ENCODE measurements around the gene CACFD1. TPM values are rescaled to one million over a fixed set of nuclear protein-coding genes. Genes with fewer than 3 reads are reported as not detected.

The CACFD1 gene
- total RNA-seq, 2 donors from 2014 or later, result 2.4 to 7.0 TPM

Other genes starting within 250 kb of the CACFD1 start
- gene ABO, start 184.8 kb upstream of the CACFD1 start, total RNA-seq, result under 1 TPM; 0.25 to 0.69 TPM
- 10 to 100 TPM; 11.5 to 23.9 TPM for gene SURF6, start 123.8 kb upstream of the CACFD1 start, total RNA-seq
- 10 to 100 TPM; 34.8 to 43.3 TPM for gene MED22, start 111.8 kb upstream of the CACFD1 start, total RNA-seq
- 1,000 to 10,000 TPM; 1,580 to 1,944 TPM for gene RPL7A, start 111.8 kb upstream of the CACFD1 start, total RNA-seq
- 10 to 100 TPM; 26.0 to 28.4 TPM for gene SURF1, start 103.5 kb upstream of the CACFD1 start, total RNA-seq
- gene SURF2, start 103.4 kb upstream of the CACFD1 start, total RNA-seq, result 10 to 100 TPM; 15.2 to 21.6 TPM
- 100 to 1,000 TPM; 390 to 433 TPM for gene SURF4, start 83.9 kb upstream of the CACFD1 start, total RNA-seq
- under 1 TPM in 1 of 2 donors, not detected in 1; 0.19 TPM for gene STKLD1, start 83.6 kb upstream of the CACFD1 start, total RNA-seq
- 10 to 100 TPM; 34.3 to 55.1 TPM for gene REXO4, start 42.0 kb upstream of the CACFD1 start, total RNA-seq
- 1 to 10 TPM in 1 of 2 donors, under 1 TPM in 1; 0.67 to 1.1 TPM for gene ADAMTS13, start 37.6 kb upstream of the CACFD1 start, total RNA-seq
- 10 to 100 TPM; 15.0 to 42.3 TPM for gene SLC2A6, start 19.1 kb downstream of the CACFD1 start, total RNA-seq
- gene MYMK, start 65.0 kb downstream of the CACFD1 start, total RNA-seq, result not detected
- not detected for gene ADAMTSL2, start 74.7 kb downstream of the CACFD1 start, total RNA-seq
- gene FAM163B, start 149.4 kb downstream of the CACFD1 start, total RNA-seq, result not detected
- not detected for gene DBH, start 176.4 kb downstream of the CACFD1 start, total RNA-seq

All from natural killer cell treated with Interleukin-12 subunit alpha and Interleukin-12 subunit beta and Interleukin-15 and Interleukin-18, amount 100 ng/mL, for 72 hours (primary cell).